Measurements from ENCODE around the gene ZNF76. TPM values are rescaled to one million over a fixed set of nuclear protein-coding genes. Genes with fewer than 3 reads are reported as not detected.
A peak's percentile ranks its signal among the peaks of the same experiment; 100 is the strongest.

The ZNF76 gene
- total and polyA plus RNA-seq, 2 donors (not counting 1 experiment from before 2014, with no cell fraction given), result 96.9 to 145 TPM

DNA sequence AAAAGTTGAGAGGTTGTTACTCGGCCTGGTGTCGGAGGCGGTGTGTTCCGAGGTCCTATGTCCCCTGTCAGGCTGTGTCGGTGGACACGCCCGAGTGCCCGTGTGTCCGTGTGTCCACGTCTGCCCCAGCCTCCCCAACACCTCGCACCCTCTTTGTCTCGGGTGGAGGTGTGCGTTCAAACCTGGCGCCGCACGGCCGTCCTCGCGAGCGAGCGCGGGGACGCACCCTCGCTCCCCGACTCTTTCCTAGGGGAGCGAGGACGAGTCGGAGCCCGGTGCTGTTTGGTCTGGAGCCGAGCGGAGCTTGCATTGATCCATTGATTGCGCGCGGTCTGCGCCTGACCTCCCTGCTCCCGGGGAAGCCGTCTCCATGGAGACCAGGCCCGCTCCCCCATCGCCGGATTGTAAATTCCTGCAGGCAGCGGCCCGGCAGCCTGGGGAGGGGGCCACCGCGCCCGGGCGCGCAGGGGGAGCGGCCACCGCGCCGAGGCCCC is 46.2 kb upstream of the ZNF76 start:
- H3K36me3 ChIP-seq (replicated peaks in 1 of 2; ENCODE audit: control extremely low read depth in 1 of 2, control insufficient read depth in 1 of 2, extremely low read depth in 1 of 2, insufficient read depth in 2 of 2, low read length in 1 of 2), result no peaks in the 10 kb centered on the region
- Mint-ChIP-seq H3K27ac (no peak overlapping the region), H3K27me3 (peaks cover 68% of the 10 kb centered on the region), H3K9me3 (ENCODE audit: insufficient read depth) (no peaks in the 10 kb centered on the region), H3K4me3 (peak overlapping the region; percentile 80), H3K4me1 (peaks cover 8% of the 10 kb centered on the region)
- no peaks in the 10 kb centered on the region for H4K20me1 ChIP-seq (ENCODE audit: control insufficient read depth, insufficient read depth, low read length, poor library complexity, severe bottlenecking)
- ChIA-PET POLR2A (no interaction called here), CTCF (interaction anchor here (0.6 to 2.0 kb wide), 2 partner anchors 8 to 90 kb away, joined by 4 to 8 read pairs; no protein-coding TSS in a partner anchor)
- no peak overlapping the region for H3K27ac ChIP-seq (ENCODE audit: low read length in 2 of 2)
- DNase-seq (peak; percentile 16), ATAC-seq (ENCODE audit: low read depth) (no peak)
- H3K4me2 ChIP-seq (replicated peaks; ENCODE audit: low read depth, low read length, poor library complexity, severe bottlenecking), result peak overlapping the region; percentile 88
- peaks cover 0 to 63% (median 27%) of the 10 kb centered on the region in 4 experiments for H3K27me3 ChIP-seq (replicated peaks in 1 of 4; ENCODE audit: control extremely low read depth in 1 of 4, control insufficient read depth in 3 of 4, insufficient read depth in 4 of 4, low read length in 3 of 4)
- H3K9ac ChIP-seq (ENCODE audit: low read length), result peak overlapping the region; percentile 64
- H3K4me3 ChIP-seq (ENCODE audit: control extremely low read depth in 1 of 5, extremely low read depth in 1 of 5, insufficient read depth in 1 of 5, low read depth in 2 of 5, low read length in 4 of 5), result peak overlapping the region in 3 of 5 experiments; percentile 48 to 62 (median 53)
- 26% methylated on average over 49 of the region's 51 CpGs for WGBS (ENCODE audit: insufficient coverage)
- peaks cover 10 to 15% of the 10 kb centered on the region in 2 donors for H3K4me1 ChIP-seq (ENCODE audit: control insufficient read depth in 2 of 2, insufficient read depth in 2 of 2, low read length in 2 of 2)
- peak overlapping the region; percentile 65 for H2AFZ ChIP-seq (ENCODE audit: insufficient read depth, low read depth, low read length, poor library complexity, severe bottlenecking)
- intact Hi-C loops (cut with micrococcal nuclease), result no loop called here
- no peaks in the 10 kb centered on the region for H3K79me2 ChIP-seq (ENCODE audit: control insufficient read depth, insufficient read depth, low read length)
- no peak for TF ChIP-seq EZH2 (IDR thresholded peaks at IDR 0.05; ENCODE audit: borderline replicate concordance, insufficient read depth, low read depth, low read length, poor library complexity, severe bottlenecking)
- TF ChIP-seq, protein P1, sequence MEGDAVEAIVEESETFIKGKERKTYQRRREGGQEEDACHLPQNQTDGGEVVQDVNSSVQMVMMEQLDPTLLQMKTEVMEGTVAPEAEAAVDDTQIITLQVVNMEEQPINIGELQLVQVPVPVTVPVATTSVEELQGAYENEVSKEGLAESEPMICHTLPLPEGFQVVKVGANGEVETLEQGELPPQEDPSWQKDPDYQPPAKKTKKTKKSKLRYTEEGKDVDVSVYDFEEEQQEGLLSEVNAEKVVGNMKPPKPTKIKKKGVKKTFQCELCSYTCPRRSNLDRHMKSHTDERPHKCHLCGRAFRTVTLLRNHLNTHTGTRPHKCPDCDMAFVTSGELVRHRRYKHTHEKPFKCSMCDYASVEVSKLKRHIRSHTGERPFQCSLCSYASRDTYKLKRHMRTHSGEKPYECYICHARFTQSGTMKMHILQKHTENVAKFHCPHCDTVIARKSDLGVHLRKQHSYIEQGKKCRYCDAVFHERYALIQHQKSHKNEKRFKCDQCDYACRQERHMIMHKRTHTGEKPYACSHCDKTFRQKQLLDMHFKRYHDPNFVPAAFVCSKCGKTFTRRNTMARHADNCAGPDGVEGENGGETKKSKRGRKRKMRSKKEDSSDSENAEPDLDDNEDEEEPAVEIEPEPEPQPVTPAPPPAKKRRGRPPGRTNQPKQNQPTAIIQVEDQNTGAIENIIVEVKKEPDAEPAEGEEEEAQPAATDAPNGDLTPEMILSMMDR (IDR thresholded peaks at IDR 0.05), result no peak
- peaks cover 0 to 3% (median 0%) of the 10 kb centered on the region in 3 donors for H3K9me3 ChIP-seq (ENCODE audit: control extremely low read depth in 1 of 3, control insufficient read depth in 2 of 3, insufficient read depth in 1 of 3, low read length in 2 of 3)

Measured in B cell (primary cell).